Fibroblast of the aortic adventitia (primary cell): ENCODE data around the gene KRT80. TPM values are rescaled to one million over a fixed set of nuclear protein-coding genes. Genes with fewer than 3 reads are reported as not detected.
A peak's percentile ranks its signal among the peaks of the same experiment; 100 is the strongest.

Experiments
- DNase-seq: peaks from one replicate; pipeline ENCODE4 v3.0.0-alpha.2; 2010; ENCODE audit warnings: low read depth
- H3K4me3 ChIP-seq: 2 replicates; pipeline ENCODE4 v1.5.1; 2011; ENCODE audit warnings: low read depth, mild to moderate bottlenecking, control low read depth, low read length, moderate library complexity
- CTCF ChIP-seq: IDR thresholded peaks from 2 replicates; pipeline ENCODE4 v1.5.1; 2011; ENCODE audit warnings: mild to moderate bottlenecking, low read length, control low read depth, inconsistent platforms; ENCODE audit not compliant: insufficient read depth
- total RNA-seq: library from RNA; depleted of rRNA; stranded (reverse); fragments of >200 nt; gene quantifications from 2 replicates; pipeline ENCODE4 v1.2.3, GENCODE V29; 2012; ENCODE audit warnings: low replicate concordance

Gene KRT80
- total RNA-seq, 1 donor: 0.36 TPM

- TF ChIP-seq CTCF: no peak
- no peak overlapping the region for H3K4me3 ChIP-seq
- peak; percentile 78 for DNase-seq
These were observed 59.1 kb downstream of the KRT80 start for GRCh38 chr12:52132754-52133161.

DNA sequence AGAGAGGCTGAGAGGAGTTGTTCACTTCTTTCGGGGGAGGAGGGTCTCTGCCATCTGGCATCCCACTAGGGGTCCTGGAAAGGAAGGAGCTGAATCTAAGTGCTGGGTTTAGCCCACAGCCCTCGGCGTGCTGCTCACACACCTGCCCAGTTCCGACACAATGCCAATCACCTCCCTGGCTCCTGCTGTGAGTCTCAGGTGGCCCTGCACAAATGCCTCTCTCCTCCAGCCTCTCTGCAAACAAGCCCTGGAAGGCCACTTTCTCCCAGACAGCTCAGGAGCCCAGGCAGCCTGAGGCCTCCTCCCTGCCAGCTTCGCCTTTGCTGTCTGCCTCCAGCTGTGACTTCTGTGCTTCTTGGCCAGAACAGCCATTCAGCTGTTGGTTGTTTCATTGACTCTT is 61.1 kb downstream of the KRT80 start:
- DNase-seq: no peak
- H3K4me3 ChIP-seq: no peak overlapping the region
- no peak for TF ChIP-seq CTCF

GRCh38 chr12:52127683-52128450 is 63.9 kb downstream of the KRT80 start:
- no peak for TF ChIP-seq CTCF
- H3K4me3 ChIP-seq: no peak overlapping the region
- no peak for DNase-seq

- TF ChIP-seq CTCF: peak; percentile 23
- peak; percentile 61 for DNase-seq
- H3K4me3 ChIP-seq: no peak overlapping the region
These were observed 64.9 kb downstream of the KRT80 start for GRCh38 chr12:52126605-52127578.

- no peak overlapping the region for H3K4me3 ChIP-seq
- no peak for TF ChIP-seq CTCF
- no peak for DNase-seq
These were observed 65.7 kb downstream of the KRT80 start for GRCh38 chr12:52126050-52126604.

- H3K4me3 ChIP-seq: no peak overlapping the region
- no peak for TF ChIP-seq CTCF
- DNase-seq: no peak
These were observed 66.3 kb downstream of the KRT80 start for GRCh38 chr12:52125476-52125900.
